GM18498 (cell line): ENCODE data around the gene CCDC126.
"Not testable (repeated sequence)": the region's sequence is repeated elsewhere in the genome, so short reads cannot be mapped to it uniquely, and the experiment has no call there.

Experiments used
- ATAC-seq: cut with Tn5 transposase; IDR thresholded peaks from one replicate; pipeline ENCODE4 v1.9.1; 2021; ENCODE audit warnings: mild to moderate bottlenecking, moderate library complexity; ENCODE audit not compliant: unreplicated experiment

The CCDC126 gene, protein sequence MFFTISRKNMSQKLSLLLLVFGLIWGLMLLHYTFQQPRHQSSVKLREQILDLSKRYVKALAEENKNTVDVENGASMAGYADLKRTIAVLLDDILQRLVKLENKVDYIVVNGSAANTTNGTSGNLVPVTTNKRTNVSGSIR

DNA sequence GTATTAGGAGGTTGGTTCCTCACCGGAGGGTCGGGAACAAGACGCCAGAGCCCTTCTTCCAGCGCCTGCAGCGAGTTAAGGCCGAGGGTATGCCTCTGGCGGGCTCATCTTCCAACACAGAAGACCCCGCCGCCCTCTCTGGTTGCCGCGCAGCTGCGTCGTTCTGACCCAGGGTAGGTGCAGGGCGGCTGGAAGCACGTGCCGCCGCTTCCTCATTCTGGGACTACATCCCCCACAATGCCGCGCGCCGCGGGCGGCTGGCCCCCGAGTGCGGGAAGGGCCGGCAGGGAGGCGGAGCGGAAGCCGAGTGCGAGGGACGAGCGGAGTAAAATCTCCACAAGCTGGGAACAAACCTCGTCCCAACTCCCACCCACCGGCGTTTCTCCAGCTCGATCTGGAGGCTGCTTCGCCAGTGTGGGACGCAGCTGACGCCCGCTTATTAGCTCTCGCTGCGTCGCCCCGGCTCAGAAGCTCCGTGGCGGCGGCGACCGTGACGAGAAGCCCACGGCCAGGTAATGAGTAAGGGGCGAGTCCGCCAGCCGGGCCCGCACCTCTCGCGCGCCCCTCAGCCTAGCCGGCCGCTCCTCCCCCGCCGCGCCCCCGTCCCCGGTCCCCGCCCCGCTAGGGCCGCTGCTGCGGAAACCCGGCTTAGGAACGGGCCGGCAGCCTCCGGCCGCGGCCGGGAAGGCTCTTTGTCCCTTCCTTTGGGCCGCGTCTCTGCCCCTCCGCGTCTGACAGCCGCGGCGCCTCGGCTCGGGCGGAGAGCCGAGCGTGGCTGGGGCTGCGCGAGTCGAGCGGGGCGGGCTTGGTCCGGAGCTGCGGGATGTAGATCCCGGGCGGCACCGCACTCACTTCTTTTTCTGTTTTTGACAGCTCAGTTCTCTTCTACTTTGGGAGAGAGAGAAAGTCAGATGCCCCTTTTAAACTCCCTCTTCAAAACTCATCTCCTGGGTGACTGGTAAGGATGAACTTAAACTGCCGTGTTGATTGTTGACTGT lies at the start of gene CCDC126:
TSS of gene CCDC126 (plus strand) at position 289 of the 998 bp plus-strand sequence. CDS start 13,934 bp downstream, outside the sequence.
- peak; percentile 90 for ATAC-seq

DNA sequence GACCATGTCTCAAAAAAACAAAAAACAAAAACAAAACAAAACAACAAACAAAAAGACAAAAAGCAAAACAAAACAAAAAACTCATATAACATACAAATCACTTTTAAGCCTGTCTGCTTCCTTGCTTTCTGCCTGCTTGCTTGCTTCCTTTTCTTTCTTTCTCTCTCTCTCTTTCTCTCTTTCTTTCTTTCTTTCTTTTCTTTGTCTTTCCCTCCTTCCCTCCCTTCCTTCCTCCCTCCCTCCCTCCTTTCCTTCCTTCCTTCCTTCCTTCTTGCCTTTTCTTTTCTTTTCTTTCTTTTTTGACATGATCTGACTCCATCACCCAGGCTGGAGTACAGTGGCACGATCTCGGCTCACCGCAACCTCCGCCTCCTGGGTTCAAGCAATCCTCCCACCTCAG lies 49.5 kb upstream of the CCDC126 start:
- no peak for ATAC-seq

DNA sequence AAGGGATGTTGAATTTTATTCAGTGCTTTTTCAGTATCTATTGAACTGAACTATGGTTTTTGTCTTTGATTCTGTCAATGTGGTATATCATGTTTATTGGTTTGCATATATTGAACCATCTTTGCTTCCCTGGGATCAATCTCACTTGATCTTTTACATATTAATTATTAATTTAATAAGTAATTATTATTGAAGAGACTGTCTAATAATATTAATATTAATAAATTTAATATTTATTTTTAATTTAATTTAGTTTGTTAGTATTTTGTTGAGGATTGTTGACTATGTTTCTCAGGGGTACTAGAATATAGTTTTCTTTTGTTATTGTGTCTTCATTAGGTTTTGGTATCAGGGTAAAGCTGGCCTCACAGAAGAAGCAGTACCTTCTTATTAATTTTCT lies 38.9 kb upstream of the CCDC126 start:
- ATAC-seq = no peak

DNA sequence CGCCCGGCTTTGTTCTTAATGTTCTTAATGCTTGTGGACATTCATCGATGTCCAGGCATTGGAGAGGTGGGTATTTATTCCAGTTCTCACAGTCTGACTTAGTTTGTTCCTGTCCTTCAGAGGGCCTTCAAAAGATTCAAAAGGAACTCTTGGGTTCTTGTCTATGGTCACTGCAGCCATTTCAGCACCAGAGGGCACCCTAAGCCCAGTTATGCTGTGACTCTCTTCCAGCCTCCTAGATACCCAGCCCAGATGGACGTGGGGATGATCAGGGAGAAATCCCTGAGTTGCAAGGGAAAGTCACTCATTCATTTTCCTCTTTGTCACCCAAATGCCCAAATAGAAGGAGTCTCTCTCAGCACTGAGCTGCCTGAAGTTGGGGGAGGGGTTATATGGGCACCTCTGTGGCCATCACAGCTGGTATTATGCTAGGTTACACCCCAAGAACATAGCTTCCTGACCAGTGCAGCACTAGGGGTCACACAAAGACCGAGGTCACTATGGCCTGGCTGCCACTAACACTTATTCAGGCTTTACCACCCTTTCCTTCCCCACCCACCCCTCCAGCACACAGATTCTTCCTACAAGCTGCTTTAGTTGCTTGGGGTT lies 26.5 kb upstream of the CCDC126 start:
- peak; percentile 93 for ATAC-seq

DNA sequence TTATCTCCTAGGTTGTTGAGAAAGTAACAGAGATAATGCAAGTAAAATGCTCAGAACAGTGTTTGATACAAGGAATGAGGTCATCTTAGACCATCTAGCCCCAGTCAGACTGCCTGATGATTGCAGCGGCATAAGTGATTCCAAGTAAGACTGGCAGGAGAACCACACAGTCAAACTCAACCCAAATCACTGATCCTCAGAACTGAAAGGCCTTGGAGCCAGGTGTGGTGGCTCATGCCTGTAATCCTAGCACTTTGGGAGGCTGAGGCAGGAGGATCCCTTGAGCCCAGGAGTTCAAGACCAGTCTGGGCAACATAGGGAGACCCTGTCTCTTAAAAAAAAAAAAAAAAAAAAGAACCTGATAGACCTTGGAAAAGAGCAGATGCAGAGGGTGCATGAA lies 15.2 kb upstream of the CCDC126 start:
- not testable (repeated sequence) for ATAC-seq

DNA sequence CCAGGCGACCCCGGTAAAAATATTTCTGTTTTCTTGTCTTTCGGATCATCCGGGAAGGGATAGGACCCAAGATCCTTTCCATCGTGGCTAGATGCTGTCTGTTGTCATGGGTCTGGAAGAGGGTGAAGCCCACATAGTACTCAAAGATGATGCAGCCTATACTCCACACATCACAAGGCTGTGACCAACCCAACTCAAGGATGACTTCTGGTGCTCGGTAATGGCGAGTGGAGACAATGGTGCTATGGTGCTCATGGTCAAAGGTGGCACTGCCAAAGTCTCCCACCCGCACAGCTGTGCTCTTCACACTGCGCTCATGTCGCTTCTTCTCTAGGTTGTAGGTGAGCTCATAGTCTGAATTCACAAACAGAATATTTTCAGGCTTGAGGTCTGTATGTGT lies 11.9 kb upstream of the CCDC126 start:
- ATAC-seq = not testable (repeated sequence)

DNA sequence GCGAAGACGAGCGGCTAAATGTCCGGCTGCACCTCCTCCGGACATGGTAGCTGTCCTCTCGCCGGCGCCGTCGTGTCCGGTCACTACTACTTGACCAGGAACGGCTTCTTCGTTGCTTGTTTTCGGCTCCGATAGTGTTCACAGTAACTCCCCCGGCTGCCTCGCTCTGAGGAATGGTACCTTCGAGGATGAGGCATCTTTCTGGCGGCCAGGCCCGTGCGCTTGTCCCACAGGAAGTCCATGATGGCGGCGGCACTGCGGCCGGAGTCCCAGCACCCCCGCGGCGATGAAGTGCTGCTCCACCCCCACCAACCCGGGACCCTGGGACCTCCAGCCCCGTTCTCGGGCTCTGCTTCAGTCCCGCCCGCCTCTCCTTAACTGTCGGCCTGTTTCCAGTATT lies 11.0 kb upstream of the CCDC126 start:
- no peak for ATAC-seq

DNA sequence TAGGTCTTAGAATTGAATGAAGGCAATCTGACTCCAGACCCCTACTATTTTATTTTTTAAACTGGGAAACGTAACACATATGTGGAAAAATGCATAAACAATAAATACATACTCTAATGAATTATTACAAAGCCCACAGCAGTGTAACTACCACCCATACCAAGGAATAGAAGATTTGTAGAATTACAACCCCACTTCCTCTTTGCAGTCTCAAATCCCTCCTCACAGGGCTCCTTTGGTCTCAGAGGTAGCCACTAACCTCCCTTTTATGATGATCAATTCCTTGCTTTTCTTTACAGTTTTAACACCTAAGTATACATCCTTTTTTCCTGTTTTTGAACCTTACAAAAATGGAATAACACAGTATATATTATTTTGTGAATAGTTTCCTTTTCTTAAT lies 6.7 kb upstream of the CCDC126 start:
- ATAC-seq = no peak

DNA sequence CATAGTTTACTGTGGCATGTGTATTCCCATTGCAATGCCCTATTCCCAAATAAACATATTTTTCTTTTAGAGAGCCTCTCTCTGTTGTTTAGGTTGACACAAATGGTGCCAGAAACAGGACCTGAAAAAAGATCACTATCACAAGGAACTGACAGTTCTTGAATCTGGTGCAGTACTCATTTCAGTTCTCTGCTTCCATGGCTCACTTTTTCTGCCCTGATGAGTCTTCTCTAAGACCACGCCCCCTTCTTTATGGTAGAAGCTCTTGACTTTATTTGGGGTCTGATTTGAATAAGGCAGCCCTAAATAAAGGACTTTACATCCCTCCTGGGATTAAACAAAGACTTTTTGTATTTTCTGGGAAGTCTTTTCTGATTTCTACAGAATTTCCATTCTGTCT lies 3.5 kb upstream of the CCDC126 start:
- ATAC-seq = no peak

DNA sequence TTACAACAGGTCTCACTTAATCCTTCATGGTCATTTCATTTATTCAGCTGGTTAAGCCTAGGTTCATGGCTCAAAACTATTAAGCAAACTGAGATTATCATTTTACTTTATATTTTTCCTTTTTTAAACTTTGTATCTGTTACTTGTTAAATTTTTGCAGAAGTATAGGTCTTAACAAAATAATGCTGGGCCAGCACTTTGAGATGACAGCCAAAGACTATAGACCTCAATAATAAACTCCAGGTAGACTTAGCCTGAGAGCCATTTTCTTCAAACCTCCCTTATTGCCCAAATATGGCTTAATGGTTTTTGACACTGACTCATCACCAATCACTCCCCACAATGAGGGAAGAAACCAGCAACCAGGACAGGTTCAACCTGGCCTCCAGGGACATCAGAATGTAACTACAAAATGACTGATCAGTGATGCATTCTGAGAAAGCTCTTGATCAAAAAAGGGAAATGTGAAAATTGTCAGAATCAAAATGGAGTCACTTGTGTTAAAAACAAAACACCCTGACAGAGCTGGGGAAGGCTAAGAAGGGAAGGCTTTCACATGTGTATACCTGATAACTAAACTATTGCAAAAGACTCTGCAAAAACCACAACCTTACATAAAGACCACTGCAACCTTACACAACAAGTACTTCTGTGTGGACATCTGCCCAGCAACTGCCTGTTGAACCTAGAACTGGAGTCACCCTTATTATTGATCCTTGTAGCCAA lies 2.1 kb upstream of the CCDC126 start:
- peak; percentile 55 for ATAC-seq

DNA sequence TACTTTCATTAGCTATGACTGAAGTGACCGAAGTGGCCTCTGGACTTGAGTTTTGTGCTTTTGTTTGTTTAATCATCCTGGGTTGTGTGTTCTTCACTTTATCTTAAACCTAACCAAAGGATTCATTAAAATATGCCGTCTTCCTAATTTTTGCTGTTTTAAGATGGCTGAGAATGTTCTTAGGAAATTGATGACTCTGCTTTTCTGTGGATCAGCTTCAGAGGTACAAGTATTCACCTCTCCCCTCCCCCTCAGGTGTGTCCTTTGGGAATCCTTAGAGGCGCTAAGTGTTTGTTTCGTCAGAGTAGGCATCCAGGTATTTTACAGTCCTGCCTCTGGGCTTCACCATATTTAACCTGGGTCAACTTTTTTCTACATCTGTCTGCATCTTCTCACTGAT lies 1.1 kb downstream of the CCDC126 start:
- ATAC-seq = no peak

DNA sequence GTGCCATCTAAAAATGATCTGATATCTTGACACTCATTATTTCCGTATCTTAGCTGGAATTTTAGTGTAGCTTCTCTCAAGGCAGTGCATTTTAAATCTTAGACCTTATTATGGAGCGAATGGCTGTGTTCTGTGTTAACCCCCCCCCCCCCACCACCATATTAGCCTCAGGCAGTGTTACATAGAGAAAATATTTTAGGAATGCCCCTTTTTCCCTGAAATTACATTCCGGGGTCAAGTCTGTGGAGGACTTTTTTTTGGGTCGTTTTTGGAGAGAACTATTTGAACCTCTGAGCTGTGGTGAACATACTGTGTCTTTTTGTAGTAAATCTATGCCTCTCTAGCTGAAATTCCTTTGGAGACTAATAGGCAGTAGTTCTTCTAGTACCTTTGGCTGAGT lies 3.1 kb downstream of the CCDC126 start:
- ATAC-seq = no peak

DNA sequence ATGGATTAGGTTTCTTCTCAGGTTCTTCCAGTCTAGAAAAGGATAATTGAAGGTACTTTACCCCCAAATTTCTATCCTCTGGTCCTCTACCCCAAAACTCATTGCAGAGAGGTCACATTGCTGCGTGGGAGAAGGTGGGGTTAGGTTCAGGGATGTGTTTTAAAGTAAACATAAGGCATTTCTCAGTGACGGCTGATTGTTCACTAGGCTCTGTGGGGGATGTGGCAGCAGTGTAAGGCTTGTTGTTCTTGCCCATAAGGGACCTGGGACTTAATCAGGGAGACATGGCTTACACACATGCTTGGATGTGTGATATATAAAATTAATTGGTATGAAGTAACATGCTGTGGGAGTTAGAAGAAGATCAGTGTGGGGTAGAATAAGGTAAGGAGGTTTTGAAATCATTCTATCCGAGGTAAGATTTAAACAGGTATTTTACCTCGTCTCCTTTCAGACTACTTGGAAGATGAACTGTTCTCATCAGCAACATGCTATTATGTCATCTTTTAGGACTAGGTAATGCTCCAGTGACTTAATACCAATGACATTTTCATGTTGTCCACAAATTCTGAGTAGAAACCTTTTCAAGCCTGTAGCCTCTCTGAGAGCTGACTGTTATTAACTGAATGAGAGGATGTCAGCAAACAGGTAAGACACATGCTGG lies 6.6 kb downstream of the CCDC126 start:
- ATAC-seq = no peak

DNA sequence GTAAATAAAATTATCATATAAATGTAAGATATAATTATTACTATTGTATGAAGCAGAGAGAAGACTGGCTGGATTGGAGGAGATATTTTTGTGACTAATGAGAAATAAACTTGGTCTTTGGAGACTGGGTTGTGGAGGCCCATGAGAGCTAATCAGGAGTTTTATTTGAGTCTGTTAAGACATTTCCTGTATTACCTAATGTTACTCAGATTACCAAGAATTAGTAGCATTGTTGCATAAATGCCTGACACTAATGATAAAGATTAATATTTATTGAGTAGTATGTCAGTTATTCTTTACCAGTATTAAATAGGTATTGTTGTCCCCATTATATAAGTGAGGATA lies 7.1 kb downstream of the CCDC126 start:
- no peak for ATAC-seq

DNA sequence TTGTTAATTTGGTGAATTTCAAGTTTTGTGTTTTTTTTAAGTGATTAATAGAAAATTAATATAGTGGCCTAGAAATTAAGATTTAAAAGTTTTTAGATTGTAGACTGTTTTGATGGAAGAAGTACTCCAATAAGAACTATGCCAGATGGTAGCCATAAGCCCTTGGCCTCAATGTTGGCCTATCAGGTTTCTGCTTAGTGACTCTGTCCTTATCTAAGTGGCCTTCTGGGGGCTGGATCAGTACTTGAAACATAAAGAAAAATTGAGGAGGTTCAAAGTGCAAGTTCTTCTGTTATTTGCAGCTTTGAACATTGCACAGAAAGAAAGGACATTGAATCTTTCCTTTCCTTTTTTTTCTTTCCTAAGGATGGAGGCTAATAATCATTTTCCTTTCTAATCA lies 9.9 kb downstream of the CCDC126 start:
- ATAC-seq = no peak

DNA sequence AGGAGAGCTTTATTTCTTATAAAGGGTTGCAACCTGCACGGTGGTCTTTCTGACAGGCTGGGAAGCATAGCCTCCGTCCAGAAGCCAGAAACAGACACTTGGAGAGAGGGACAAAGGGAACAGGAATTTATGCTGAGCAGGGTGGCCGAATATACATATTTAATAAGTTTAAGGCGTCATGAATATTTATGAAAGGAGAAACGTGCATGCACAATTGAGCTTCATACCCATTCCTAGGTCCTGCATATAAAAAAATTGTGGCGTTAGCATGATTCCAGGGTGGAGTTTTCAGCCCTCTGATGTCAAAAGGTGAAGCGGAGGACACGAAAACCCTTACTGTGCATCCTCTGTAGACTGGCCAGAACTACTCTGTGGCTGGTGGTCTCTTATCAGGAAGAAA lies 10.7 kb downstream of the CCDC126 start:
- no peak for ATAC-seq

DNA sequence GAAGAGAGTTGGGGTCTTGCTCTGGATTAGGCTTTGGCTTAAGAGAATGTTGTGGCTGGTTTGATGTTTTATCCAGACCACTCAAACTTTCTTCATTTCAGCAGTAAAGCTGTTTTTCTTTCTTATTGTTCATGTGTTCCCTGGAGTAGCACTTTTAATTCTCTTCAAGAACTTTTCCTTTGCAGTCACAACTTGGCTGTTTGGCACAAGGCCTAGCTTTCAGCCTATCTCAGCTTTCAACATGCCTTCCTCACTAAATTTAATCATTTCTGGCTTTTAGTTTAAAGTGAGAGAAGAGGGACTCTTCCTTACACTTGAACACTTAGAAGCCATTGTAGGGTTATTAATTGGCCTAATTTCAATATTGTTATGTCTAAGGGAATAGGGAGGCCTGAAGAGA lies 18.1 kb downstream of the CCDC126 start:
- no peak for ATAC-seq

DNA sequence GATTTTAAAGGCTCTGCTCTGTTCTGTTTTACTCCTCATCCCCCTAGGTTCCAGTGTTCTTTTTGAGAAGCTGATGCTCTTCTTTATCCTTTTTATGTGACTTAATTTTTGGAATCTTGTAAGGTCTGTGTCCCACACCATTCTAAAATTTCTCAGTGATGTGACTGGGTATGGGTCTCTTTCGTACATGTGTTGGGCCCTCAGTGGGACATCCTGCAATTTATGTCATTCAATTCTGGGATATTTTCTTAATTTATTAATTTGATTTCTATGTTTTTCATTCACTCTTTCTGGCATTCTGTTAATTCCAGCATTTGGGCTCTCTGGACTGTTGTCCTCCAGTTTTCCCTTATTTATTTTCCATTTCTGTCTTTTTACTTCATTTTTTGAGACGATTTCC lies 19.4 kb downstream of the CCDC126 start:
- no peak for ATAC-seq

DNA sequence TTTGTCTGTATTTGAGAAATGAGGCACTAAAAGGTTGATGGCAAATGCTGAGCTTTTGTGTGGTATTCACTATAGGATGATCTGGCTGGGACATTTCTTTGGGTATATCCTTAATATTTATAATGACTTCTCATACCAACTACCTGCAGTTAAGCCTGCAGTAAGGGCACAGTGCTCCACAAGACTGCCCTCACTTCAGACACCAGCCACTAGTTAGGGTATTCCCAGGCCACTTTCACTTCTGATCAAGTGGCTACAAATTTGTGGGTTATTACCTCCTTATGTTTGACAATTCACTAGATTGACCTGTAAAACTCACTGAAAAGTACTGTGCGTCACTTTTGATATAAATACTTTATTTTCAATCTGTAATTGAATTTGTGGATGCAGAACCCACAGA lies 20.3 kb downstream of the CCDC126 start:
- ATAC-seq = no peak

DNA sequence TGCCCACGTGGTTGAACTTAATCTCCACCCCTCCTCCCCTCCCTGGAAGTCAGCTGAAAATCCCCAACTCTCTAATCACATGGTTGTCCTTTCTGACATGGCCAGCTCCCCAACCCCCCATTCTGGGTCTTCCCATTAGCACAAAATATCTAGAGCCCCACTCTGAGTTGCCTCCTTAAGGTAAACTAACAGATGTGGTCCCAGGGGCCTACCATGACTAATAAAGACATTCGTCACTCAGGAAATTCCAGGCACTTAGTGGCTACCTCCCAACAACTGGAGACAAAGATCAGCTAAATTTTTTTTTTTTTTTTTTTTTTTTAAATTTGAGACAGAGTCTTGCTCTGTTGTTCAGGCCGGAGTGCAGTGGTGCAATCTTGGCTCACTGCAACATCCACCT lies 21.1 kb downstream of the CCDC126 start:
- no peak for ATAC-seq

DNA sequence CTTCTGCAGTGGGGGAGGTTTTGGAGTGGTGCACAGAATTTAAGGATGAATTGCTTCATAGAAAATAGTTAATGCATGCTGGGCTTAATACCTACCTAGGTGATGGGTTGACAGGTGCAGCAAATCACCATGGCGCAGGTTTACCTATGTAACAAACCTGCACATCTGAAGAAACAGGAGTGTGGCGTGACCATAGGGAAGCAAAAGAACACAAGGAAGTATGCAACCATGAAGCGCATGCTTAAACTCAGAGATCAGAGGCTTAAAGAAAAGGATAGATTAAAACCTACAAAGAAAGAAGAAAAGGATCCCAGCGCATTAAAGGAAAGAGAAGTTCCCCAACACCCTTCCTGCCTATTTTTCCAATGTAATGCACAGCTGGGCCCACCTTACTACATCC lies 22.0 kb downstream of the CCDC126 start:
- no peak for ATAC-seq
